SU-DHL-6 (cell line): ENCODE measurements around the gene SPEF1.

Source experiments
- CTCF ChIP-seq: fragments of 200-600 bp; sonication (generic); IDR thresholded peaks from one replicate; pipeline ENCODE4 v1.5.1; 2017; ENCODE audit warnings: antibody characterized with exemption, mild to moderate bottlenecking, low read length, moderate library complexity; ENCODE audit not compliant: insufficient read depth, poor library complexity, severe bottlenecking
- EZH2phosphoT487 ChIP-seq: fragments of 200-600 bp; sonication (generic), shearing (Covaris generic); conservative IDR thresholded peaks from 2 replicates; pipeline ENCODE4 v1.6.1; 2018; ENCODE audit warnings: mild to moderate bottlenecking, antibody characterized with exemption, low read length, moderate library complexity, mixed read lengths

GRCh38 chr20:3740615-3741301 is 40.5 kb downstream of the SPEF1 start:
- TF ChIP-seq CTCF (no peak), EZH2phosphoT487 (no peak)
